Panc1 (cell line): ENCODE data around the gene DNAJC22. TPM values are rescaled to one million over a fixed set of nuclear protein-coding genes. Genes with fewer than 3 reads are reported as not detected.
A peak's percentile ranks its signal among the peaks of the same experiment; 100 is the strongest.

Experiments used
- ATAC-seq: fragments of 200-7000 bp; cut with Tn5 transposase; 2 replicates; pipeline ENCODE4 v1.9.1; 2020; ENCODE audit warnings: mild to moderate bottlenecking, moderate library complexity
- BruUV-seq: library from RNA; stranded (reverse); fragments of 400-500 nt; replicated peaks from 2 replicates; lab custom pipeline; 2021; lab: Mats Ljungman, UMichigan
- CTCF ChIA-PET: fragments of 300-600 bp; sonication (Branson Sonifier 250); formaldehyde crosslinking; loops from one replicate; lab custom pipeline; 2022; ENCODE audit warnings: antibody characterized with exemption; lab: Charles Lee
- POLR2A ChIA-PET: fragments of 300-600 bp; sonication (Branson Sonifier 250); formaldehyde crosslinking; loops from one replicate; lab custom pipeline; 2022; ENCODE audit warnings: antibody characterized with exemption; lab: Charles Lee
- DNase-seq: peaks from one replicate; pipeline ENCODE4 v3.0.0-alpha.2; 2010; ENCODE audit warnings: low read depth, low spot score
- H3K27ac ChIP-seq: 2 replicates; pipeline ENCODE4 v1.5.1; 2011; ENCODE audit warnings: mild to moderate bottlenecking, low read length, inconsistent platforms
- H3K27me3 ChIP-seq: fragments of 200-500 bp; sonication (Bioruptor generic); 2 replicates; pipeline ENCODE4 v1.6.0; 2014; ENCODE audit warnings: low read length, inconsistent platforms; ENCODE audit not compliant: control insufficient read depth, insufficient read depth
- H3K36me3 ChIP-seq: fragments of 200-500 bp; sonication (Bioruptor generic); 2 replicates; pipeline ENCODE4 v1.5.1; 2014; ENCODE audit warnings: inconsistent platforms, mild to moderate bottlenecking, low read length, moderate library complexity; ENCODE audit not compliant: control insufficient read depth, insufficient read depth
- H3K4me1 ChIP-seq: 2 replicates; pipeline ENCODE4 v1.5.1; 2011; ENCODE audit warnings: inconsistent platforms, mild to moderate bottlenecking, low read length, moderate library complexity; ENCODE audit not compliant: control insufficient read depth, insufficient read depth
- H3K4me3 ChIP-seq, 2 experiments: 2 replicates each; pipeline ENCODE4 v1.5.1; 2011 to 2012; ENCODE audit warnings: low read depth in 2 of 2, low read length in 2 of 2, mild to moderate bottlenecking in 2 of 2, inconsistent platforms in 1 of 2, moderate library complexity in 1 of 2
- H3K9me3 ChIP-seq: fragments of 200-500 bp; sonication (Bioruptor generic); 2 replicates; pipeline ENCODE4 v1.5.1; 2014; ENCODE audit warnings: low read depth, mild to moderate bottlenecking, inconsistent platforms, low read length, moderate library complexity; ENCODE audit not compliant: control insufficient read depth, insufficient read depth
- CTCF ChIP-seq: fragments of 450-650 bp; IDR thresholded peaks from 2 replicates; pipeline ENCODE4 v1.5.1; 2017; ENCODE audit warnings: mild to moderate bottlenecking
- POLR2AphosphoS5 ChIP-seq: IDR thresholded peaks from 2 replicates; pipeline ENCODE4 v1.6.1; 2012; ENCODE audit warnings: mild to moderate bottlenecking, low read depth, low read length, moderate library complexity
- REST ChIP-seq, 2 experiments: IDR thresholded peaks; 2 replicates each; pipeline ENCODE4 v1.6.1; 2011 to 2012; ENCODE audit warnings: low read depth in 2 of 2, control low read depth in 1 of 2, low read length in 1 of 2, mild to moderate bottlenecking in 1 of 2, moderate library complexity in 1 of 2; ENCODE audit not compliant: insufficient read depth in 1 of 2
- SIN3A ChIP-seq: IDR thresholded peaks from 2 replicates; pipeline ENCODE4 v1.6.1; 2012; ENCODE audit warnings: low read depth, mild to moderate bottlenecking, low read length, moderate library complexity, borderline replicate concordance; ENCODE audit not compliant: insufficient read depth
- TCF7L2 ChIP-seq: IDR thresholded peaks from 2 replicates; pipeline ENCODE4 v1.6.1; 2011; ENCODE audit warnings: mild to moderate bottlenecking, low read depth, low read length, inconsistent platforms
- in situ Hi-C: cut with HindIII; loops from 2 replicates; pipeline ENCODE4 v1.10.0; 2016; ENCODE audit warnings: low sequenced_read_pairs, low pct_unique_long_range_greater_than_20kb
- intact Hi-C: fragments of 100-400 bp; cut with micrococcal nuclease; formaldehyde crosslinking; loops from one replicate; pipeline ENCODE4 v1.10.0; 2022; ENCODE audit not compliant: unreplicated experiment
- total RNA-seq: library from RNA; stranded (reverse); gene quantifications from one replicate; pipeline ENCODE4 v1.2.1, GENCODE V29; 2021; ENCODE audit not compliant: unreplicated experiment

The DNAJC22 gene
- total RNA-seq, 1 experiment from 2014 or later: 1.9 TPM

- Histone ChIP-seq H3K4me1 (peaks cover 5% of the 10 kb centered on the region; the same call in 1 of the 2 replicates), H3K27me3 (no peaks in the 10 kb centered on the region), H3K27ac (peak within 1 kb of the TSS; percentile 90), H3K9me3 (no peaks in the 10 kb centered on the region), H3K36me3 (peaks cover 9% of the 10 kb centered on the region), H3K4me3 (peak within 1 kb of the TSS; percentile 82 to 98)
- no TSS peak for BruUV-seq
- CTCF ChIA-PET: interaction anchor here (1.0 to 2.7 kb wide), 5 partner anchors 9 to 26 kb away, joined by 3 to 11 read pairs (median 3); no protein-coding TSS in a partner anchor
- in situ Hi-C loops (no loop called here), intact Hi-C loops (no loop called here)
- POLR2A ChIA-PET: interaction anchor here (0.5 to 0.6 kb wide), 2 partner anchors 44 kb away, joined by 4 to 5 read pairs; partner anchors contain the start of gene SPATS2
- DNase-seq (peak; percentile 98), ATAC-seq (peak; percentile 99)
- TF ChIP-seq REST (IDR thresholded peaks at IDR 0.05; ENCODE audit: insufficient read depth in 1 of 2, low read depth in 2 of 2, low read length in 1 of 2) (no peak), CTCF (no peak), TCF7L2 (no peak), SIN3A (peak; percentile 96), POLR2AphosphoS5 (peak; percentile 80)
Observed at GRCh38 chr12:49322708-49323523, 23.8 kb upstream of the DNAJC22 start, which contains the start of gene TROAP. TROAP (plus strand) TSS chr12:49323255; CDS start chr12:49323609, 354 bp downstream.

GRCh38 chr12:49323524-49324097 lies 23.1 kb upstream of the DNAJC22 start:
- TF ChIP-seq TCF7L2 (no peak), REST (IDR thresholded peaks at IDR 0.05; ENCODE audit: insufficient read depth in 1 of 2, low read depth in 2 of 2, low read length in 1 of 2) (no peak), POLR2AphosphoS5 (no peak), CTCF (no peak), SIN3A (no peak)
- BruUV-seq: TSS peak; percentile 93
- intact Hi-C loops (no loop called here), in situ Hi-C loops (no loop called here)
- ATAC-seq: no peak
- Histone ChIP-seq H3K27ac (peak overlapping the region; percentile 87), H3K9me3 (no peaks in the 10 kb centered on the region), H3K4me1 (peaks cover 5% of the 10 kb centered on the region; the same call in 1 of the 2 replicates), H3K36me3 (peaks cover 9% of the 10 kb centered on the region), H3K27me3 (no peaks in the 10 kb centered on the region), H3K4me3 (peak overlapping the region; percentile 82 to 98)
- CTCF ChIA-PET: interaction anchor here (1.1 to 2.7 kb wide), 4 partner anchors 8 to 26 kb away, joined by 3 to 11 read pairs (median 6); no protein-coding TSS in a partner anchor
- DNase-seq: no peak
- POLR2A ChIA-PET: interaction anchor here (0.6 kb wide), 1 partner anchor 43 kb away, joined by 4 read pairs; the partner anchor contains the start of gene SPATS2
